HL-60 (cell line): ENCODE measurements around the gene FCHSD2.

ENCODE experiments used
- POLR2AphosphoS5 ChIP-seq: IDR thresholded peaks from 2 replicates; pipeline ENCODE4 v1.6.1; 2012; ENCODE audit warnings: low read depth
- TF ChIP-seq, protein P1 (sequence below): IDR thresholded peaks from one replicate; pipeline ENCODE4 v1.5.1; 2011; ENCODE audit warnings: low read length, control low read depth, inconsistent platforms; ENCODE audit not compliant: insufficient read depth

DNA sequence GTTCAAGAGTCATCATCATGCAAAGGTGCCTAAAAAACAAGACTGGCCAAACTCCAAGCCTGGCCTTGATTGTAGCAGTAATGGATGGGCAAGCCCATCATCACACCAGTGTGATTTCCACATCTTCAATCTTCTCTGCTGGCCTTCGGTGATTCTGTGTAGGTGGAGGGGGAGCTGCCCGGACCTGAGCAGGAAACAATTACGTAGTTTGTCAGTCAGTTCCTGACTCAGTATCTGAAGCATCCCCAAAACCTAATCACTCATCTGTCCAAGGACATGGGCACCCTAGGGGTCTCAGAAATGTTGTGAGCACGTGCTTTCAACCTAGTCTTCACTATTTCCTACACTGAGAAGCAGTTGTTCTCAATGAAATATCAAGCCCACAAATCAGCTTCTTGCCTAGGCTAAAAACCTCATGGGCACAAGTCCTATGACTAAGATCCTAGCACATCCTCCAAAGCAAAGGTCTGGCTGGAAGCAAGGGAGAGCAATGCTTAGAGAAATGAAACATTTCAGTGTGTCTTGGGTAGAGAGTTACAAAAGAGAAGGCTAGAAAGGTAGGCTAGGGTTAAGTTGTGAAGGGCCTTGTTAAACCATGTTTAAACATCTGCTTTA, 303.3 kb downstream of the FCHSD2 start:
- no peak for TF ChIP-seq POLR2AphosphoS5
- TF ChIP-seq, protein P1, sequence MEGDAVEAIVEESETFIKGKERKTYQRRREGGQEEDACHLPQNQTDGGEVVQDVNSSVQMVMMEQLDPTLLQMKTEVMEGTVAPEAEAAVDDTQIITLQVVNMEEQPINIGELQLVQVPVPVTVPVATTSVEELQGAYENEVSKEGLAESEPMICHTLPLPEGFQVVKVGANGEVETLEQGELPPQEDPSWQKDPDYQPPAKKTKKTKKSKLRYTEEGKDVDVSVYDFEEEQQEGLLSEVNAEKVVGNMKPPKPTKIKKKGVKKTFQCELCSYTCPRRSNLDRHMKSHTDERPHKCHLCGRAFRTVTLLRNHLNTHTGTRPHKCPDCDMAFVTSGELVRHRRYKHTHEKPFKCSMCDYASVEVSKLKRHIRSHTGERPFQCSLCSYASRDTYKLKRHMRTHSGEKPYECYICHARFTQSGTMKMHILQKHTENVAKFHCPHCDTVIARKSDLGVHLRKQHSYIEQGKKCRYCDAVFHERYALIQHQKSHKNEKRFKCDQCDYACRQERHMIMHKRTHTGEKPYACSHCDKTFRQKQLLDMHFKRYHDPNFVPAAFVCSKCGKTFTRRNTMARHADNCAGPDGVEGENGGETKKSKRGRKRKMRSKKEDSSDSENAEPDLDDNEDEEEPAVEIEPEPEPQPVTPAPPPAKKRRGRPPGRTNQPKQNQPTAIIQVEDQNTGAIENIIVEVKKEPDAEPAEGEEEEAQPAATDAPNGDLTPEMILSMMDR, result no peak
